HG03457 (cell line): Measurements from ENCODE around the gene IDH2.
A peak's percentile ranks its signal among the peaks of the same experiment; 100 is the strongest.

Source experiments
- ATAC-seq: cut with Tn5 transposase; IDR thresholded peaks from one replicate; pipeline ENCODE4 v1.9.1; 2021; ENCODE audit warnings: moderate number of reproducible peaks; ENCODE audit not compliant: unreplicated experiment

Gene IDH2

DNA sequence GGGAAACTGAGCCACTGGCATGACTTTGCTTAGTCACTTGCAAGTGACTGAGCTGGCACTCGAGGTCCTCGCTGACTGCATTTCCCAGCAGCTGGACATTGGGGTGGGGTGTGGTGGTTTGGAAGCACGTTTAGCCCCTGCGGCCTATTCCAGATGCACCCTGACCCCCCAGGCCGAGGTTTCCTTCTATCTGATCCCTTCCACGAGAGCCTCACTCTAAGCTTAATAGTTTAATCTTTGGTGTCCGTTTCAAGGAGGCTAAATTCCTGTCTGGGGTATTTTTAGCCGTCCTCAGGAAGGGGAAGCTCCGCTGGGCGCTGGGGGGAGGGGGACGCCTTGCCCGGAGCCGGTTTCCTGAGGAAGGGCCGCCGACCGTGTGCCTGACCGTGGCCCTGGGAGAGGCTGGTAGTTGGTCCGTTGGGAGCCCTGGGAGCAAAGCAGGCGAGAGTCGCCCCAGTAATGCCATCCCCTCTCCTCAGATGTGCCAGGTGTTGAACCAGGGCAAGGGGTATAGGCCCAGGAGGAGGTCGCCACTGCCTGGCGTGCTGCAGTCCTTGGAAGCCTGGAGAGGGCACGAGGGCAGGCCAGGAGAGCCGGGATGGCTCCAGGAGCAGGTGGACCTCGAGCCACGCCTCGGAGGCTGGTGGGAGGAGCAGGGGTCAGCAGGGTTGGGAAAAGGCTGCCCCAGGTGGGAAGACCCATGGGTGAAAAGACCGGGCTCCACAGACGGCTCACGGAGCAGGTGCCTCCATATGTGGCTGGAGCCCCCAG is 37.2 kb downstream of the IDH2 start:
- ATAC-seq = no peak

DNA sequence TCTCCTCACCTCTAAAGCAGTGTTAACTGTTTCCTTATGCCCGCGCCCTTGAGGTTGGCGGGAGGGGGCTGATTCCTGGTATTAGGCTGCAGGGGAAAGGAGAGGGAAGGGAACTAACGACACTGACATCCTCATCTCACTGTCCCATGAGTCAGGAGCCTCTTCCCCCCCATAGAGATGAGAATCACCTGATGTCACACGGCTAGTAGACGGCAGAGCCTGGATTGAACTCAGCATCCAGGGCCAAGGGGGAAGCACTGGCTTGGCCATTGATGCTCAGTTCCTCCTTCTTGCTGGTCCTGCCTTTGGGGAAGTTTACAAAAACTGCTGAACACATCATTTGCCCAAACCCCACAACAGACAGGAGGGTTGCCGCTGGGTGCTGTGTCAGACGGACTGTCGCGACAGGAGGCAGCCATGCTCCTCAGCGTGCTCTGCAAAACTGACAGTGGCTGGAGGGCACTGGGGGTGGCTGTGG is 38.5 kb downstream of the IDH2 start:
- ATAC-seq = no peak

- ATAC-seq = no peak
Measured at GRCh38 chr15:90062973-90063769, 39.1 kb downstream of the IDH2 start.

- ATAC-seq = no peak
Measured at GRCh38 chr15:90062462-90062932, 39.8 kb downstream of the IDH2 start.

DNA sequence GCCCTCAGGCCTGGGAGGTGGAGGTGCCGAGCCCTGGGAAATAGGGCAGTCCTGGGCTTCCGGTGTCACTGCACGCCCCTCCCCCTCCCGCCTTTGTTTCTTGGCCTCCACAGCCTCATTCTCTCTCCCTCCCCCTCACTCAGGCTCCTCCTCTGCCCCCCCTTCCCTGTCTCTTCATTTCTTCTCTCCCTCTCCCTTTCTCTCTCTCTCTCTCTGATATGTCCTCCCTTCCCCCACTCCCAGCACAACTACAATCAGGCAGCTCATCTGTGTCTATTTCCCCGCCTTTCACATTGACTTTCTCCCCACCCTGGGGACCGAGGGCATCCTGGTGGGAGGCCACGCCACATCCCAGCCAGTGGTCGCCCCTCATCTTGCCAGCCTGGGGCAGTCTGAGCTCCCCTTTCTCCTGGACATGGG is 40.2 kb downstream of the IDH2 start:
- ATAC-seq = no peak

DNA sequence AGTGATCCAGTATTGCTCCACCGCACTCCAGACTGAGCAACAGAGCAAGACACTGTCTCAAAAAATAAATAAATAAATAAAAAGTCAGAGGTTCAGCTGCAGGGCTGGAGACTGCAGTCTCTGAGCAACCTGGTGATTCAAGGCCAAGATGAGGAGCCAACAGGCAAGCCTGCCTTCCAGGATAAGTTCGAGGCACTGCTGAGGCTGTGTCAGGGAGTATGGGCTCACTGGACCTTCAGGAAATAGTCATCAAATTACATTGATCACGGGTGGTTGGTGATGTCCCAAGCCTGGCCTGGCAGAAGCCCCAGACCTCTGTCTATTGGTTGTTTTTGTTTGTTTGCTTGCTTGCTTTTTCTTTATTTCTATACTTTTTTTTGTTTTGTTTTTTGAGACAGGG is 41.5 kb downstream of the IDH2 start:
- no peak for ATAC-seq

- peak; percentile 89 for ATAC-seq
Measured at GRCh38 chr15:90059208-90059985, 42.9 kb downstream of the IDH2 start.

- no peak for ATAC-seq
Measured at GRCh38 chr15:90058775-90059174, 43.5 kb downstream of the IDH2 start.

DNA sequence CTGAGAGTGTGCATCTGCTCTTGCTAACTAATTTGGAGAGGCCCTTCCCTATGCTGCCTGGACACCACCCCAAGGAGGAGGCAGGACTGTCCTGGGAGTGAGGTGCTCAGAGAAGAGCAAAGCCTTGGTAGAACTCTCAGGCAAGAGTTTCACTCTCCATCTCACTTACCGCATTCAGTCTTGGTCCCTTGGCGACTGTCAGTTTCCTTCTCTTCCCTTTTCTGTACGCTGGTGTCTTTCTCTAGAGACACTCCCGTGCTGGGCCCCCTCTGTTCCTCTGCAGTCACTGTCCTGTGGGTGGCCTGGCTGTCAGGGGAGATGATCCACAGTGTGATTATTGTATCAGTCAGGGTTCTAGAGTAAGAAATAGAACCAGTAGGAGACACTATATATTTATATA is 44.0 kb downstream of the IDH2 start:
- ATAC-seq = no peak

DNA sequence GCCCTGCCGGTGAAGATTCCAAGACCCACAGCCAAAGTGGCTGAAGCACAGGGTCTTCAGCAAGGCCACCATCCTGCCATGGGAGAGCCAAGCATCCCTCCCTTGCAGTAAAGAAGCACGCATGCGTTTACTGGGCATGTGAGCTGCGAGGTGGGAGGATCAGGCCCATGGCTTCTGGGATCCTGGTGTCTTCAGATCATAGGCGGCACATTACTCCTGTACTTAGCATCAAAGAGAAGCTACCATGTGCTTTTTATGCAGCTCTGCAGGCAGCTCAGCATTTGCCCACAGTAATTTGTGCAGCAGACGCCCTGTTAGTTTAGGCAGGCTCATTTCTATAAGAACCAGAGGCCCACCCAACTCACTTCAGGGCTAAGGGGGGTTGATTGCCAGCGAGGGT is 45.7 kb downstream of the IDH2 start:
- ATAC-seq = no peak

GRCh38 chr15:90055182-90055581 is 47.1 kb downstream of the IDH2 start:
- no peak for ATAC-seq

DNA sequence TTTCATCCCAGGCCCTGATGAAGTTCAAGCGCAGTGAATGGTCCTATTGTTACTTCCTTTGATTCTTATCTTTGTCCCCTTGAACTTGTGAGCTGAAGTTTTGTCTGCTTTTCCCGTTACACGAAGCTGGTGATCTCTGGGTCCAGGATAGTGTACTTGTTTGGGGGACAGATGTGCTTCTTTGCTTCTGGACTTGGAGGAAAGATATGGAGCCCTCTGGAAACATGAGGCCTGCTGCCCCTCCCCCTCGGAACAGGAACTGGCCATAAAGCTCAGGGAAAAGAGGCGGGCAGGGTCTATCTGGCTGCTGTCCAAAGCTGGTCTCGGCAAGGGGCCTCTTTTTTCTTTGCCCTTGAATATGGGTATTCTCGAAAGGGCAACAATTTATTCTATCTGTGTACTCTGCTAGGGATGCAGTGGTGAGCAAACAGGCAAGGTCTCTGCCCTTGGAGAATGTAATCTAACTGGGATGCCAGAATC is 47.6 kb downstream of the IDH2 start:
- ATAC-seq = no peak

DNA sequence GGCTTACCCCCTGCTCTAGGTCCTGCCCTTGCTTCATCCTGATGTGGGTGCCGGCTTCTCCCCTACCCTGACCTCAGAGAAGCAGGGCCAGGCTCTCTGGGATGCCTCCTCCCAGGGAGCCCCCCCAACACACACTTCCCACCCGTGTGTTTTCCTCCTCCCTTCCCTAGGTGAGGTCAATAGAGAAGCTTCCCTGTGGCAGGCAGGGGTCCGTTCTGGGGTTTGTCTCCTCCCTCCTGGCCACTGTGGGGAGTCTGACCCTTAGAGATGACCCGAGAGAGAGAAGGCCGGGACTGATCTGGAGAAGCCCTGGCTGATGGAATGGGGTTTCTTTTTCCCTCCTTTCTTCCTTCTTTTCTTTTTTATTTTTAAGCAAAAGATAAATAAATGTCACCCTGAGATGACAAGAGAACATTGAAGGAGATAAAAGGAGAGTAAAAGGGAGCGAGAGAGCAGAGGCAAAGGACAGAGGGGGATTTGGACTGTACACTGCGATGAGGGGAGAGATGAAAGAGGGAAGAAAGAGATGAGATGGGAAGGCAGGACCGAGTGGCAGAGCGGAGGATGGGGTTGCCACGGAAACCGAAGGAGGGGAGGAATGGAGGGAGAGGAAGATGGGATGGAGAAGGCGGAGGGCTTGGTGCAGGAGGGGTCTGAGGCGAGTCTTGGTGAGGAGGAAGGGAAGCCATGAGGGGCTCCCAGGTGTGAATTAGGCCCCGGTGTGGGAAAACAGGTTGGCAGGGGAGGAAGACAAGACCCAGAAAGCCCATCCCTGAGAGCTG is 48.4 kb downstream of the IDH2 start:
- ATAC-seq = no peak

DNA sequence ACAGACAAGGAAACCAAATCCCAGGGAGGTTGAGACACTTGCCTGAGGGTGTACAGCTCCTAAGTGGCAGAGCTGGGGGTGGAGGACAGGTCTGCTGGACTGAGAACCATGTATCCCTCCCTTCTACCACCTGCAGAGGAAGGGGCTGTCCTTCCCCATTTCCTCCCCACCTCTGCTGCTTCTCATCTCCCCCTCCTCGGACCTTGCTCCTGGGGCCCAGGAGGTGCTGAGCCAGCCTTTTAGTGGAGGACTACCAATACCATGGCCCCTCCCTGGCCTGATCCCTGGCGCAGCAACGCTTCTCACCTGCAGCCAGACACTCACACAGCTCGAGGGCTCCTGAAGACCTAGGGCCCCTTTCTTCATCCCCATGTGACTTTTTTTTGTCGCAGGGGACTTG is 50.4 kb downstream of the IDH2 start:
- ATAC-seq = no peak

DNA sequence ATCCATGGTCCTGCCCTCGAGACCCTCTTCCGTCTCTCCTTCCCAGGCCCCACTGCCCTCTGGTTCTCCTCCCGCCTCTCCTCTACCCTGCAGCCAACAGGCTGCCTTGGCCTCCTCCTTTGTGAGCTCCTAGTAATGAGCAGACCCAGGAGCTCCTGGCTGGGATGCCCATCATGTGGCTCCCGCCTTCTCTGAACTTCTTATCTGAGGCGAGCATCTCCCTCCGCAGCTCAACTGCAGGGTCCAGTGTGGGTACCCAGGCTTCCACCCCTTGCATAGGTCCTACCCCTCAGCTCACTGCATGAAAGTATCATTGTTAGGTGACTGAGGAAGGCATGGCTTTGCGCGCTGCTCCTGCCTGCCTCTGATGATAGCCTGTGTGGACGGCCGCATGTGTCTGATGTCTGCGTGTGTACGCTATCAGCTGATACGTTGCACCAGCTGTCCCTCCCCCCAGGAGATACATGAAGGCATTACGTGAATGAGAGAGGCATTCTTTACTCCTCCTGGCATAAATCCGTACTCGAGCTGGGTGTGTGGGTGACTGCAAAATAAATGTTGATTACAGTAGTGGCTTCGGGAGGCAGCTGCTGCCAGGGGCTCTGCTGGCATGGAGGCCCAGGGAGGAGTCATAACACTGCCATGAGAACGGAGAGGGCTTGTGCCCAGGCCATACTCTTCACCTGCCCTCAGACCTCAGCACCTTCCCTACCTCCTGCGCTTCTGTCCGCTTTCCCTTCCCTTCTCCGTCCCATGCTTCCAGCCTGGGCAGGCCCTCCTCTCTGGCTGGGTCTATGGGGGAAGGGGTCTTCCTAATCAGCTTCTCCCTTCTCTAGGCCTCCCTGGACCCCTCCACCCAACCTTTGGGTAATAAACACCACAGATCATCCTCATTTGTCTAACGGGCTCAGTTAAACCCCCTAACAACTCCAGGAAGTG is 52.3 kb downstream of the IDH2 start:
- no peak for ATAC-seq

DNA sequence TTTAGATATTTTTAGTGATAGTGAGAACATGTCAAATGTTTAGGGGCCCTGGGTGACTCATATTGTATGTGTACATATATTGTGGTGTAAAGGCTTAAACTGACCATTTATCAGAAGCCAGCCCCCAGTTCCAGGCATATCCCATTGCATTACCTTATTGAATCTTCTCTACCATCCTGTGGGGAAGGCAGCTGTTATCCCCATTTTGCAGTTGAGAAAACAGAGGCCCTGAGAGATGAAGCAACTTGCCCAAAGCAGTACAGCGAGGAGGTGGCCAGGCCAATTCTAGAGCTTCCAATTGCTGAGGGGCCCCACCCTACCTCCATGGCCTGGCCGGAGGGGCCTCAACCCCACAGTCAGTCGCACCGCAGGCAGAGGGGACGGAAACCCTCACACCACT is 53.2 kb downstream of the IDH2 start:
- no peak for ATAC-seq

DNA sequence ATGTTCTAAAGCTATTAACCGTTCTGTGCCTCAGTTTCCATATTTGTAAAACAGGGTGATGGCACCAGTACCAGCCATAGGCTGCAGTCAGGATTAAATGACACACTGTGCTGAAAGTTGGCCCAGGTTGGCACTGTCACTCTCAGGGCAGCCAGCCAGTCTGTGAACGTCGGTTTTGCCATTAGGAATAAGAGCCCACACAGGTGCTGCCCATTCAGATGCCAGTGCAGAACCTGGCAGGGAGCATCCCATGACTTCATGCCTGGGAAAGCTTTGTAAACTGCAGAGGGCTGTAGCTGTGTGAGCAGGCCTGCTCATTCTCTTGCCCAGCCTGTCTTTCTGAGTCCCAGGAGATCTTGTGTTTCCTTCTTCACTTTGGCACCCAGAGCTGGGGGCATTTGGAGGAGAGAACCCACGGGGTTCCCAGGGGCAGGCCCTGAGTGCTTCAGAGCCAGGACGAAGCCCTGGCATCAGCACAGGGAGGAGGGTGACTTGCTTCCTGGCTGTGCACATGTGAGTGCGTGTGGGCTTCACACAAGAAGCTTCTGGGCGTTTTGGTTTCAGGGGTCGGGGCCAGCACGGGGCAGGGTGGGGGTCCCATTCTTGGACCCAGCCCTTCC is 54.2 kb downstream of the IDH2 start:
- no peak for ATAC-seq

DNA sequence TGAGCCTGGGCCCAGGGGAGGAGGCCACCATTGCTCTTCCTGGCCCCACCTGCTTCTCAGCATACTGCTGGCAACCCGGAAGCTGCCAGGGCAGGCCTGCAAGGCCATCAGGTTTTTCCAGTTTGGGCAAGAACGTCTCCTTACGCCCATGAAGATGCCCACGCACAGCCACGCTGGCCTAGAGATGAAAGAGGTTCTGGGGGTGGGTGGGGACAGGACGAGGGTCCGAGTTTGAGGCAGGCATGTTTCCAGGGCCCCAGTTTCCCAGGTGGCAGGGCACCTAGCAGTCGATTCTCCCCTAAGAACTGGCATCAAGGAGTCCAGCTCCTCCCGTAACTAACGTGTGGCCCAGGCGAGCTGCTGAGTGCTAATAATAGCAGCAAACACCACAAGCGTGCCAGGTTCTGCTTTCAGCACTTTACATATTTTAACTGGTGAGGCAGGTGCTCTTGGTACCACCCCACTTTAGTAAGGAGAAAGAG is 55.3 kb downstream of the IDH2 start:
- no peak for ATAC-seq

DNA sequence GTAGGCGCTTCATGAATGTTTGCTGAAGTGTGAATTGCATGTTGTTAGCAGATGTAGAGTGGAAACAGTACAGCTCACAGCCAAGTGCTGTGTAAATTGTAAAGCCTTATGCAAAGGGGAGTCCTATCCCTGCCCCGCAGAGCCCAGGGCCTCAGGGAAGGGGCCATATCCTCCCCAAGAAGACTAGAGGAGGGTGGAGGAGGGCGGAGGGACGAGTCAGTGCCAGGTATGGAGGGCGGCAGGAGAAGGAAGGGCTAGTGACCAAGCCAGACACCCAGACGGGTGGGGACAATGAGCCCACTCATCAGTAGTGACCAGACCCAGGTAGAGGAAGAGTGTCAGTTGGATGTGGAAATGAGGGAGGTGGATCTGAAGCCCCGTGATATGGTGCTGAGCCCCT is 56.0 kb downstream of the IDH2 start:
- no peak for ATAC-seq
